ENCODE data around the gene SIRT1.
A peak's percentile ranks its signal among the peaks of the same experiment; 100 is the strongest.
"Not testable (repeated sequence)": the region's sequence is repeated elsewhere in the genome, so short reads cannot be mapped to it uniquely, and the experiment has no call there.

SIRT1 gene

GRCh38 chr10:67877421-67877820, 7.0 kb upstream of the SIRT1 start:
- DNase-seq: not testable (repeated sequence)

- DNase-seq: no peak
Observed at GRCh38 chr10:67878133-67878532, 6.3 kb upstream of the SIRT1 start.

- no peak for DNase-seq
Observed at GRCh38 chr10:67883710-67884312, 645 bp upstream of the SIRT1 start.

- peak; percentile 73 for DNase-seq
Observed at GRCh38 chr10:67884842-67885670, 600 bp downstream of the SIRT1 start.

GRCh38 chr10:67893637-67894036, 9.2 kb downstream of the SIRT1 start:
- no peak for DNase-seq

GRCh38 chr10:67903581-67903980, 19.1 kb downstream of the SIRT1 start:
- no peak for DNase-seq

GRCh38 chr10:67912331-67912946, 28.0 kb downstream of the SIRT1 start:
- DNase-seq: no peak

- no peak for DNase-seq
Observed at GRCh38 chr10:67914777-67915340, 30.4 kb downstream of the SIRT1 start.

- no peak for DNase-seq
Observed at GRCh38 chr10:67917169-67917568, 32.7 kb downstream of the SIRT1 start.

GRCh38 chr10:67917679-67918078, 33.2 kb downstream of the SIRT1 start:
- DNase-seq: no peak

GRCh38 chr10:67921065-67921464, 36.6 kb downstream of the SIRT1 start:
- no peak for DNase-seq

GRCh38 chr10:67923551-67923950, 39.1 kb downstream of the SIRT1 start:
- DNase-seq: no peak

GRCh38 chr10:67924136-67924535, 39.7 kb downstream of the SIRT1 start:
- no peak for DNase-seq

- no peak for DNase-seq
Observed at GRCh38 chr10:67925449-67926005, 41.1 kb downstream of the SIRT1 start.

GRCh38 chr10:67926951-67927350, 42.5 kb downstream of the SIRT1 start:
- no peak for DNase-seq

GRCh38 chr10:67933199-67933598, 48.7 kb downstream of the SIRT1 start:
- no peak for DNase-seq

- no peak for DNase-seq
Observed at GRCh38 chr10:67934336-67934735, 49.9 kb downstream of the SIRT1 start.

GRCh38 chr10:67935223-67935622, 50.8 kb downstream of the SIRT1 start:
- no peak for DNase-seq

- no peak for DNase-seq
Observed at GRCh38 chr10:67936416-67936815, 52.0 kb downstream of the SIRT1 start.

- DNase-seq: no peak
Observed at GRCh38 chr10:67943917-67944316, 59.5 kb downstream of the SIRT1 start.

- no peak for DNase-seq
Observed at GRCh38 chr10:67955614-67956013, 71.2 kb downstream of the SIRT1 start.

GRCh38 chr10:67959839-67960476, 75.5 kb downstream of the SIRT1 start:
- DNase-seq: no peak

- no peak for DNase-seq
Observed at GRCh38 chr10:67965456-67965855, 81.0 kb downstream of the SIRT1 start.
